Hematopoietic multipotent progenitor cell (in vitro differentiated cells): ENCODE results near the gene EDN2. TPM values are rescaled to one million over a fixed set of nuclear protein-coding genes. Genes with fewer than 3 reads are reported as not detected.

Experiments
- DNase-seq, 3 donors: peaks; one replicate each; pipeline ENCODE4 v3.0.0-alpha.2; 2011 to 2015; ENCODE audit warnings: low read depth in 2 of 3, low spot score in 2 of 3
- total RNA-seq: library from RNA; depleted of rRNA; stranded (reverse); fragments of >200 nt; gene quantifications from one replicate; pipeline ENCODE4 v1.2.3, GENCODE V29; 2012

The EDN2 gene
- total RNA-seq = not detected

GRCh38 chr1:41484402-41485241 is at the start of gene EDN2:
EDN2 (minus strand) TSS chr1:41484683; CDS start chr1:41484601, 82 bp downstream.
- peak in 2 of 3 donors; percentile 34 to 54 for DNase-seq

DNA sequence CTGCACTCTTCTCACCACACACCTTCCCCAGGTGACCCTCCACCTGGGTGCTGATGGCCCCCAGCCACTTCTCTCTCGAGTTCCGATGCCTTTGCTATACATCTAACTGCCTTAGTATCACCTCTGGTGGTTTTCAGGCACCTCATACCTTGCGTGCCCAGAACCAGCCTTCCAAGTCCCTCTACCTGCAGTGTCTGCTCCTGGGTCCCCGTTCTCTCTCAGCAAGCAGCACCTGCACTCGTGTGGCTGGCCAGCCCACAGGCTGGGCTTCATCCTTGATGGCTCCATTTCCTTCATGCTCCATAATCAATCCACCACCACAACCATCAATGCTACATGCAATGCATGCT is 49.2 kb upstream of the EDN2 start:
- DNase-seq = no peak

GRCh38 chr1:41533016-41533730 is 48.7 kb upstream of the EDN2 start:
- DNase-seq = no peak

GRCh38 chr1:41532206-41532975 is 47.9 kb upstream of the EDN2 start:
- DNase-seq = no peak

DNA sequence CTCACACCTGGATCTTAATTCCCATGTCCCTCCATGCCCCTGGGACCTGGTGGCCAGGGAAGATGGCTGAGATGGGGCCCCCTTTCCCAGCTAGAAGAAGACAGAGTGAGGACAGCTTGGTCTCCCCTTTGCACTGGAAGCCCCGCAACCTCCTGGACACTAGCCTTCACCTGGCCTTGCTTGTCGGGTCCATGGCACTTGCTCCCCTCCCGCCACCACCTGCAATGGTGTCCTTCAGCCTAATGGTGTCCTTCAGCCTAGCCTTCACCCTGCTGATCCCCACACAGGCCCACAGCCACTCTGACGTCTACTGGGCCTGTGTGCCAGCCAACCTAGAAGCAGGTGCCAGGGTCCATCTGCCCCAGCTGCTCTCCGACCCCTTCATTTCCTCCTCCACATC is 45.9 kb upstream of the EDN2 start:
- no peak for DNase-seq

- no peak for DNase-seq
Measured at GRCh38 chr1:41529621-41530395, 45.3 kb upstream of the EDN2 start.

- no peak for DNase-seq
Measured at GRCh38 chr1:41528726-41529605, 44.5 kb upstream of the EDN2 start.

GRCh38 chr1:41528106-41528505 is 43.6 kb upstream of the EDN2 start:
- no peak for DNase-seq

DNA sequence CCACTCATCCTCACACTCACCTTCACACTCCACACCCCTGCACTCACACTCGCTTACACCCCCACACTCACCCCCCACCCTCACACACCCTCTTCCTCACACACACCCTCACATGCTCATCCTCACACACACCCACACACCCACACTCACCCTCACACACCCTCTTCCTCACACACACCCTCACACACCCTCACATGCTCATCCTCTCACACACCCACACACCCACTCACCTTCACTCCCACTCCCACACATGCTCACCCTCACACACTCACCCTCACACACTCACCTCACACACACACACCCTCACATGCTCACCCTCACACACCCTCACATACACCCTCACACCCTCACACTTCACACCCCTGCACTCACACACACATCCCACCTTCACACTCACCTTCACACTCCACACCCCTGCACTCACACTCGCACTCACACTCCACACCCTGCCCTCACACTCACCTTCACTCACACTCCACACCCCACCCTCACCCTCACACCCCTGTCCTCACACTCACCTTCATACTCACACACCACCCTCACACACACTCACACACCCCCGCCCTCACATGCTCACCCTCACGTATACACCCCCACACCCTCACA is 42.6 kb upstream of the EDN2 start:
- no peak for DNase-seq

DNA sequence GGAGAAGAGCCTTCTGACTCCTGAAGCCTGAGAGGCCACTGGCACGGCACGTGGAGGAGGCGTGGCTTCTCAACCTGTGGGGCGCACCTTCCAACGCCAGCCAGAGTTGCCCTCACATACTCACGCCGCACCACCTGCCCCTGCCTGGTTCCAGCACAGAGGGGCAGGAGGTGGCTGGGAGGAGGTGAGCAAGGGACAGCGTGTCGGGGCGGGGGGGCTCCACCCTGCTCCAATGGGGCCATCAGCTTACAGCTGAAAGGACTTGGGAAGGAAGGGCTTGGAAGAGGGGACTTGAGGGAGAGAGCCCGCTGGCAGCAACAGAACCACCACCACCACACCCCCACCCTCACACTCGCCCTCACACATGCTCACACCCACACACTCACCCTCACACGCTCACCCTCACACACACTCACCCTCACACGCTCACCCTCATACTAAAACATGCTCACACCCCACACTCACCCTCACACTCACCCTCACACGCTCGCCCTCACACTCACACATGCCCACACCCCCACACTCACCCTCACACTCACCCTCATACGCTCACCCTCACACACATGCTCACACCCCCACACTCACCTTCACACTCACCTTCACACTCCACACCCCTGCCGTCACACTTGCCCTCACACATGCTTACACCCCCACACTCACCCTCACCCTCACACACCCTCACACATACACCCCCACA is 41.6 kb upstream of the EDN2 start:
- DNase-seq = no peak

GRCh38 chr1:41524676-41525675 is 40.5 kb upstream of the EDN2 start:
- DNase-seq = no peak

DNA sequence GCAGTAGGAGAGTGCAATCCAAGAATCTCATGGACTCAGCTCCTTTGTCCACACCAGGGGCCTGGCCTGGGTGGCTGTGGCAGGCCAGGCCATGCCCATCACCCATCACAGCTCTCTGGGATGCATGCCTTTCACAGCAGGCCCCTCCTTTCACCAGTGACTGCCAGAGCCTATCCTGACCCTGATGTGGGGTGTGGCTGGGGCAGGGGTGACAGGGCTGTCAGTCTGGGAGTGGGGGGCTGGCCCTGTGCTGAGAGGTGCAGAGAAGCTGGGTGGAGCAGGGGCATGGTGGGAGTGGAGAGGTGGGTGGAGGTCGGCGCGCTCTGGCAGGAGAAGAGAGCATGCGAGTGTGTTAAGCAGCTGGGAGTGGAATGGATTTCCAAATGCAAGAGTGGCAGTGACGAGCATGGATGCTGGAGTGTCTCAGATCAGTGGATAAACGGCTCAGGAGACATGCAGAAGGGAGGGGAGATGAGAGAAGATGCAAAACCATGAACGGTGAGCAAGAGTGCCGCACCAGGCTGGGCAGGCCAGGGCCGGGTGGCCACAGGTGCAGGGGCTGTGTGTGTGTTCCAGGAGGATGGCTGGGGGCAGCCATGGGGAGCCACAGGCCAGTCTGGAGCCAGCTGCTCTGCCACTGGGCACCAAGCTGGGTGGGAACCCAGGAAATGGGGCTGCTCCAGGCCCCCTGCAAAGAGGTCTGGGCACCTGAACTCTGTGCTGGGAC is 39.6 kb upstream of the EDN2 start:
- no peak for DNase-seq

GRCh38 chr1:41523071-41523470 is 38.6 kb upstream of the EDN2 start:
- DNase-seq = no peak

DNA sequence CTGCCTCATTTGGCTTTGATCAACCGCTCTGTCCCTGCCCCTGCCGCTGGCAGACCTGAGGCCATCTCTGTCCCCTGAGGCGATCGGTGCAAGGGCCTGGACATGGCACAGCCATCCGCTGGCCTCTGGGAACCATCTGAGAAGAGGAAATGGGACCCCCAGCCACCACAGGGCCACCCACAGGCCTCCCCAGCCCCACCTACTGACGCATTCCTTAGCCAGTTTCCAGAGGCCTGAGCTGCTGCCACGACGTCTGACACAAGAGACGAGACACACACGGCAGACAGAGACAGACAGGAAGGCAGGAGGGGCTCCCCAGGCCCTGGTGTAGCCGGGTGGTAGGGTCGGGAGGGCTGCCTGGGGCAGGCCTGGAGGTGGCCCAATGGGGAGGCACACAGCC is 37.3 kb upstream of the EDN2 start:
- no peak for DNase-seq

DNA sequence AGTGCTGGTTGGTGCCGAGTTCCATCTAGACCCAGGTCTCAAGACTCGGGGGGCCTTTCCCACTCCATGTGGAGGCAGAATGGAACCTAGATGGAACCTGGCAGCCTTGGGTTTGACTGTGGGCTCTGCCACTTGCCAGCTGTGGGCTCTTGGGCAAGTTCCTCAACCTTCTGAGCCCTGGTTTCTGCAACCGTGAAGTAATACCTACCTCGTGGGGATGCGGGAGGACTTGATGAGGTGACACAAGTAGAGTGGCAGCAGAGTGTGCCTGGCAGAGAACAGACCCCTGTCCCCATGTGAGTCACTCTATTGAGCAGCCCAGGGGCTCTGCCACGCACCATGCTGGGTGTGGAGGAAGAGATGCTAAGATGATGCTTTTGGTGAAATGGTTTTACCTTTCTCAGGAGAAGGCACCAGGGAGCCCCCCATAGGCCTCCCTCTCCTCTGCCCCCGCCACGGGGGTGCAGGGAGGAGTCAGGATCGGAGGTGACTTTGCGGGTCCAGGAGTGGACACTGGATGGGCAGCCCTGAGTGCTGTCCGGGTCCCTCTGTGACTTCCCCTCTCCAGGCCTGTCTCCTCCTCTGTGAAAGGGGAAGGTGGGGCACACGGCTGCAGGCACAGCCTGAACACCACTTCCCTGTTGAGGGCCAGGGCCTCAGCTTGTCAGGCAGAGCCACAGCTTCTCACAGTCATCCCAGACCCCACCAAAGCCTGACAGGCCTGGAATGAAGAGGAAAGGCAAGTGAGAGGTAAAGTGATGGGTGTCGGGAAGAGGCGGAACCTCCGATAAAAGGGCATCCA is 36.7 kb upstream of the EDN2 start:
- DNase-seq = no peak

DNA sequence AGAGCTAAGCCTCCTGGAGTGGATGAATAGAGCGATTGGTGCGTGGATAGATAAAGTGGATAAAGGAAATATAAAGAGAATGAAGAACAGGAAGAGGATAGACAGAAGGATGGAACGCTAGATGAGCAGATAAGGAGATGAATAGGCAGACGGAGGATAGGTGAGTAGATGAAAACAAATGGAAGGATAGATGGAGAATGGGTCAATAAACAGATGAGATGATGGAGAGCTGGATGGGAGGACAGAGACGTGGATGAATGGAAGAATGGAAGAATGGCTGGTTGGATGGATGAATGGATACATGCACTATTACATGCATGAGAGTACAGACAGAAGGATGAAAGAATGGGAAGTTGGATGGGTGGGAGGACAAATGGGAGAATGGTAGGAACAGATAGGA is 35.2 kb upstream of the EDN2 start:
- no peak for DNase-seq
